Transverse colon (tissue), 4 donors: ENCODE data around the gene RUNX1.

Experiments
- CTCF ChIP-seq, 5 experiments: fragments of 200-600 bp in 3 of 5; fragments of 450-650 bp in 2 of 5; sonication (generic) in 3 of 5; IDR thresholded peaks; 1 replicate in 2 of 5; 2 replicates in 3 of 5; pipeline ENCODE4 v1.5.1; 2016 to 2017; ENCODE audit warnings: antibody characterized with exemption in 5 of 5, inconsistent platforms in 3 of 5, mild to moderate bottlenecking in 2 of 5, moderate library complexity in 1 of 5
- EP300 ChIP-seq: sonication (generic); formaldehyde crosslinking; IDR thresholded peaks from one replicate; pipeline ENCODE4 v1.6.1; 2017; ENCODE audit warnings: antibody characterized with exemption, low read depth
- POLR2A ChIP-seq: fragments of 450-650 bp; IDR thresholded peaks from one replicate; pipeline ENCODE4 v1.6.1; 2016; ENCODE audit warnings: antibody characterized with exemption, mild to moderate bottlenecking, moderate library complexity
- POLR2AphosphoS5 ChIP-seq, 3 donors: sonication (generic); formaldehyde crosslinking; IDR thresholded peaks; one replicate each; pipeline ENCODE4 v1.6.1; 2016; ENCODE audit warnings: antibody characterized with exemption in 3 of 3

DNA sequence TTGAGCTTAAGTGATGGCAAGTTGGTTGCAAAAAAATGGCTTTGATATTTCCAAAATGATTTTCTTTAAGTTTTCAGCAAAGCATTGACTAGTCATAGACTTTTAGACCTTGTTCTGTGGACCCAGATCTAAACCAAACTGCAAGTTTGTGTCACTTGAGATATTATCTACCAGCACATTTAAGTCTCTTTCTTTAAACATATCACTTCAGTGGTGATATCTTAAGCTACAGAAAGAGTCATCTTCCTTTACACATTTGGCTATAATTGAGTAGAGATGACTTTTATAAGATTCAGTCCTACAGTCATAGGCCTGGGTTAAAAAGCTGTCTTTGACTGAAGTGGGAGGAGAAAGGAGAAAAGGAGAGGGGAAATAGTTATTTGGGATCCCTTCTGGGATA is 95.2 kb downstream of the RUNX1 start:
- TF ChIP-seq EP300 (no peak), CTCF (IDR thresholded peaks at IDR 0.05) (no peak), POLR2A (no peak), POLR2AphosphoS5 (IDR thresholded peaks at IDR 0.05) (no peak)
